ENCODE measurements around the gene CLBA1. TPM values are rescaled to one million over a fixed set of nuclear protein-coding genes. Genes with fewer than 3 reads are reported as not detected.

The CLBA1 gene
- total RNA-seq, 2 experiments from 2014 or later, result 0.82 to 1.2 TPM

DNA sequence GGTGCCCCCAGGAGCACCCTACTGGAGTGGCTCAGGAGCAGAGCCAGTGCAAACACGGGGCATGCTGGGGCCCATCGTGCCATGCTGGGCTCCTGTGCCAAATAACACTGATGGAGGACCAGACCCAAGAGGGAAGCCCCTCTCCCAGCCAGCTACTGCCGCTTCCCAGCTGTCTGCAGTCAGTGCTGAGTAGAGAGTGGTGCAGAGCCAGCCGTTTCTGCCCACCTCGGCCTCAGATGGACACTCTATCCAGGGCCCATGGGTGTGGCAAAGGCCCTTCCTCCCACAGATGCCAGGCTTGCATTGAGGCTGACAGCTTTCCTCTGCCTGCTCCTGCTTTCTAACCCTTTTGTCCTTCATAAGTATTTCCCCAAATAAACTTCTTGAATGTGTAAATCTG lies 13.2 kb downstream of the CLBA1 start:
- Histone ChIP-seq H3K27ac (ENCODE audit: low read depth, low read length, poor library complexity, severe bottlenecking) (no peak overlapping the region), H3K4me1 (ENCODE audit: insufficient read depth, low read length, poor library complexity, severe bottlenecking) (no peaks in the 10 kb centered on the region), H3K4me3 (ENCODE audit: low read depth, low read length, poor library complexity, severe bottlenecking) (no peak overlapping the region), H3K36me3 (ENCODE audit: insufficient read depth, low read length) (peaks cover 17% of the 10 kb centered on the region), H3K9me3 (ENCODE audit: low read length) (no peaks in the 10 kb centered on the region), H3K4me2 (ENCODE audit: low read length) (no peak overlapping the region), H3K9me2 (ENCODE audit: insufficient read depth, low read length) (no peaks in the 10 kb centered on the region), H2AFZ (ENCODE audit: low read length) (no peak overlapping the region), H4K20me1 (ENCODE audit: insufficient read depth, low read length) (no peaks in the 10 kb centered on the region; the same call in 1 of the 2 replicates), H3K79me2 (ENCODE audit: insufficient read depth, low read depth, low read length) (no peaks in the 10 kb centered on the region)
- TF ChIP-seq, protein P1, sequence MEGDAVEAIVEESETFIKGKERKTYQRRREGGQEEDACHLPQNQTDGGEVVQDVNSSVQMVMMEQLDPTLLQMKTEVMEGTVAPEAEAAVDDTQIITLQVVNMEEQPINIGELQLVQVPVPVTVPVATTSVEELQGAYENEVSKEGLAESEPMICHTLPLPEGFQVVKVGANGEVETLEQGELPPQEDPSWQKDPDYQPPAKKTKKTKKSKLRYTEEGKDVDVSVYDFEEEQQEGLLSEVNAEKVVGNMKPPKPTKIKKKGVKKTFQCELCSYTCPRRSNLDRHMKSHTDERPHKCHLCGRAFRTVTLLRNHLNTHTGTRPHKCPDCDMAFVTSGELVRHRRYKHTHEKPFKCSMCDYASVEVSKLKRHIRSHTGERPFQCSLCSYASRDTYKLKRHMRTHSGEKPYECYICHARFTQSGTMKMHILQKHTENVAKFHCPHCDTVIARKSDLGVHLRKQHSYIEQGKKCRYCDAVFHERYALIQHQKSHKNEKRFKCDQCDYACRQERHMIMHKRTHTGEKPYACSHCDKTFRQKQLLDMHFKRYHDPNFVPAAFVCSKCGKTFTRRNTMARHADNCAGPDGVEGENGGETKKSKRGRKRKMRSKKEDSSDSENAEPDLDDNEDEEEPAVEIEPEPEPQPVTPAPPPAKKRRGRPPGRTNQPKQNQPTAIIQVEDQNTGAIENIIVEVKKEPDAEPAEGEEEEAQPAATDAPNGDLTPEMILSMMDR (conservative IDR thresholded peaks at IDR 0.05; ENCODE audit: low read length), result no peak
- TF ChIP-seq EZH2phosphoT487 (IDR thresholded peaks at IDR 0.05; ENCODE audit: borderline replicate concordance, low read depth, low read length), result no peak
- BruUV-seq (replicated peaks), result no TSS peak
- CTCF ChIA-PET (ENCODE audit: unreplicated experiment), result no interaction called here
- intact Hi-C loops (cut with micrococcal nuclease; ENCODE audit: unreplicated experiment), result no loop called here
- POLR2A ChIA-PET, result no interaction called here
- no peak for DNase-seq (ENCODE audit: low spot score)

DNA sequence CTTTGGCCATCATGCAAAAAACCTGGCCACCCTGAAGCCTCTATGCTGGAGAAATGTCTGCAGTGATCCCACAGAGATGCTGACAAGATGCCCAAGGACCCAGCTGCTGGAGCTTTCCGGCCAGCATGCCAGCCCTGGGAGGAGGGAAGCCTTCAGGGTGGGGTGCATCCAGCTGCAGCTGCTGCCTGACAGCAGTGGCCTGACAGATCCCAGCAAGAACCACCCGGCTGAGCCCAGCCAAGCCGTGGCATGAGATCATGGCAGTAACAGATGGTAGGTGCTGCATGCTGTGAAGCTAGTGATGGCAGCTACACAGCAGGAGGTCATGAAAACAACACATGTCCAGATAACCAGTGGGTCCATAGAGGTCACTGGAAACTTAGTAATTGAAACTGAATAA lies 13.8 kb downstream of the CLBA1 start:
- Histone ChIP-seq H4K20me1 (ENCODE audit: insufficient read depth, low read length) (no peaks in the 10 kb centered on the region; the same call in 1 of the 2 replicates), H3K4me3 (ENCODE audit: low read depth, low read length, poor library complexity, severe bottlenecking) (no peak overlapping the region), H3K79me2 (ENCODE audit: insufficient read depth, low read depth, low read length) (no peaks in the 10 kb centered on the region), H2AFZ (ENCODE audit: low read length) (no peak overlapping the region), H3K9me2 (ENCODE audit: insufficient read depth, low read length) (no peaks in the 10 kb centered on the region), H3K9me3 (ENCODE audit: low read length) (no peaks in the 10 kb centered on the region), H3K4me2 (ENCODE audit: low read length) (no peak overlapping the region), H3K4me1 (ENCODE audit: insufficient read depth, low read length, poor library complexity, severe bottlenecking) (no peaks in the 10 kb centered on the region), H3K36me3 (ENCODE audit: insufficient read depth, low read length) (peaks cover 22% of the 10 kb centered on the region), H3K27ac (ENCODE audit: low read depth, low read length, poor library complexity, severe bottlenecking) (no peak overlapping the region)
- intact Hi-C loops (cut with micrococcal nuclease; ENCODE audit: unreplicated experiment), result no loop called here
- no peak for DNase-seq (ENCODE audit: low spot score)
- no TSS peak for BruUV-seq (replicated peaks)
- ChIA-PET CTCF (ENCODE audit: unreplicated experiment) (no interaction called here), POLR2A (interaction anchor here (0.8 to 1.7 kb wide), 2 partner anchors 12 to 19 kb away, joined by 3 to 4 read pairs; no protein-coding TSS in a partner anchor)
- TF ChIP-seq, protein P1 (conservative IDR thresholded peaks at IDR 0.05; ENCODE audit: low read length), result no peak
- no peak for TF ChIP-seq EZH2phosphoT487 (IDR thresholded peaks at IDR 0.05; ENCODE audit: borderline replicate concordance, low read depth, low read length)

DNA sequence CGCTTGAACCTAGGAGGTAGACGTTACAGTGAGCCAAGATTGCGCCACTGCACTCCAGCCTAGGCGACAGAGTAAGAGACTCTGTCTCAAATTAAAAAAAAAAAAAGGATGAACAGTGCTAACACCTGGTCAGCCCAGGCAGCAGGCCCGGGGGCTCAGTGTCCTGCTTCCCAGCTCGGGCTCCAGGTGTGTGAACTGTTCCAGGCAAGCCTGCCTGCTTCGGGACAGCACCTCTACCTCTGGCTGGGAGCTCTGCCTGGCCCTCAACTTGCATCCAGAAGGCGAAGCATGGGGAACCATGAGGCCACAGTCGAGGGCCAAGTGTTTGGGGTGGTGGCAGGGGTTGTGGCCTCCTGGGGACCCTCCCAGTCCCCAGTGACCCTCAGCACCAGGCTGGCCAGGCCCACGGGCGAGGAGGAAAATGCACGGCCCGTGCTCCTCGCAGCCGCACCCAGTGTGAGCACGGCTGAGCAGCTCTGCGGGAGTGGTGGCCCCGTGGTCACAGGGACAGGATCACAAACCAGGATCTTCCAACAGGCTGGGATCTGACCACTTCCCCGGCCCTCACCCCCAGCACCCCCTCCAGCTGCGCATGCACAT lies 19.8 kb downstream of the CLBA1 start:
- peaks cover 20% of the 10 kb centered on the region for H3K79me2 ChIP-seq (ENCODE audit: insufficient read depth, low read depth, low read length)
- H3K9me3 ChIP-seq (ENCODE audit: low read length), result no peaks in the 10 kb centered on the region
- H4K20me1 ChIP-seq (ENCODE audit: insufficient read depth, low read length), result peaks cover 11% of the 10 kb centered on the region; the same call in 1 of the 2 replicates
- H3K36me3 ChIP-seq (ENCODE audit: insufficient read depth, low read length), result peaks cover 54% of the 10 kb centered on the region
- POLR2A ChIA-PET, result no interaction called here
- no peak overlapping the region for H3K27ac ChIP-seq (ENCODE audit: low read depth, low read length, poor library complexity, severe bottlenecking)
- CTCF ChIA-PET (ENCODE audit: unreplicated experiment), result no interaction called here
- H3K4me3 ChIP-seq (ENCODE audit: low read depth, low read length, poor library complexity, severe bottlenecking), result no peak overlapping the region
- intact Hi-C loops (cut with micrococcal nuclease; ENCODE audit: unreplicated experiment), result no loop called here
- H3K4me2 ChIP-seq (ENCODE audit: low read length), result no peak overlapping the region
- H3K4me1 ChIP-seq (ENCODE audit: insufficient read depth, low read length, poor library complexity, severe bottlenecking), result no peaks in the 10 kb centered on the region
- TF ChIP-seq, protein P1 (conservative IDR thresholded peaks at IDR 0.05; ENCODE audit: low read length), result no peak
- no peak for TF ChIP-seq EZH2phosphoT487 (IDR thresholded peaks at IDR 0.05; ENCODE audit: borderline replicate concordance, low read depth, low read length)
- DNase-seq (ENCODE audit: low spot score), result no peak
- H3K9me2 ChIP-seq (ENCODE audit: insufficient read depth, low read length), result no peaks in the 10 kb centered on the region
- no peak overlapping the region for H2AFZ ChIP-seq (ENCODE audit: low read length)
- no TSS peak for BruUV-seq (replicated peaks)
